ENCODE measurements around the gene SSTR4.

Gene SSTR4

GRCh38 chr20:23007886-23008655 lies 27.0 kb upstream of the SSTR4 start:
- Mint-ChIP-seq H3K27ac (no peak overlapping the region), H3K4me1 (ENCODE audit: low read depth) (peaks cover 9% of the 10 kb centered on the region), H3K27me3 (peaks cover 21% of the 10 kb centered on the region), H3K36me3 (ENCODE audit: low read depth) (no peaks in the 10 kb centered on the region), H3K4me3 (no peak overlapping the region), H3K9me3 (no peaks in the 10 kb centered on the region)
- intact Hi-C loops (cut with micrococcal nuclease), result no loop called here

DNA sequence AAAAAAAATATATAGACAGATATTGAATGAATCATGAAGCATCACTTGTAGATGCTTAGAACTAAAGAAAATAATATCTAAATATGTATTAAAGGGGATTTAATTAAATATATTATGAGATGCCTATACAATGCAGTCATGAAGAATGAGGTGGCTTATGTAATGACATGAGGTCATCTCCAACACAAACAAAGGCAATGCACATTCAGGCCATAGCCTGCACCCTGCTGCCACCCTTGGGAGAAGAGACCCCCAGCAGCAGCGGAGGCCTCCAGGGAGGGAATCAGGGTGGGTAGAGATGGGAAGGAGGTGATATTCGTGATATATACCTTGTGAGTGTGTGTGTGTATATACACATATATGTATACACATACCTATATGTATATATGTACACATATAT lies 26.4 kb upstream of the SSTR4 start:
- Mint-ChIP-seq H3K4me1 (ENCODE audit: low read depth) (peaks cover 9% of the 10 kb centered on the region), H3K4me3 (no peak overlapping the region), H3K27ac (no peak overlapping the region), H3K9me3 (no peaks in the 10 kb centered on the region), H3K36me3 (ENCODE audit: low read depth) (no peaks in the 10 kb centered on the region), H3K27me3 (peaks cover 24% of the 10 kb centered on the region)
- intact Hi-C loops (cut with micrococcal nuclease), result no loop called here

GRCh38 chr20:23009636-23010035 lies 25.5 kb upstream of the SSTR4 start:
- Mint-ChIP-seq H3K9me3 (no peaks in the 10 kb centered on the region), H3K27me3 (peaks cover 22% of the 10 kb centered on the region), H3K27ac (no peak overlapping the region), H3K36me3 (ENCODE audit: low read depth) (no peaks in the 10 kb centered on the region), H3K4me3 (no peak overlapping the region), H3K4me1 (ENCODE audit: low read depth) (peaks cover 9% of the 10 kb centered on the region)
- intact Hi-C loops (cut with micrococcal nuclease), result no loop called here

DNA sequence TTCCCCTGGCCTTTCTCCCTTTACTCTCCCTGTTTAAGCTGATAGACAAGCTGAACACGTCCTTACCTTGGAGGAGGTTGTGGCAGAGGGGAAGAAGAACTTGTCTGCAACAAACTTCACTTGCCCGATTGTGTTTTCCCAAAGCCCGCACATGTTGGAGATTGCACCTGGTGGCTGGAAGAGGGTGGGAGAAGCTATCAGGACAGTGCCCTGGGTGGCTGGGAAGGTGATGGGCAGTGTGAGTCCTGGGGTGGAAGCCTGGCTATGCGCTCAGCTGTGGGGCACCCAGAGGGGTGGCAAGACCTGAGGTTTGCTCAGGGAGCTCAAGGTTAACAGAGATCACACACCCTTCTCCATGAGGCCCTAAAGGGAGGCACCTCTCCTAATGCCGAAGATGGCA lies 25.0 kb upstream of the SSTR4 start:
- Mint-ChIP-seq H3K27ac (no peak overlapping the region), H3K27me3 (peaks cover 22% of the 10 kb centered on the region), H3K9me3 (no peaks in the 10 kb centered on the region), H3K4me3 (no peak overlapping the region), H3K4me1 (ENCODE audit: low read depth) (peaks cover 9% of the 10 kb centered on the region), H3K36me3 (ENCODE audit: low read depth) (no peaks in the 10 kb centered on the region)
- intact Hi-C loops (cut with micrococcal nuclease), result no loop called here

GRCh38 chr20:23011008-23011721 lies 23.9 kb upstream of the SSTR4 start:
- Mint-ChIP-seq H3K4me3 (no peak overlapping the region), H3K27me3 (peaks cover 22% of the 10 kb centered on the region), H3K9me3 (no peaks in the 10 kb centered on the region), H3K4me1 (ENCODE audit: low read depth) (peaks cover 9% of the 10 kb centered on the region), H3K27ac (no peak overlapping the region), H3K36me3 (ENCODE audit: low read depth) (no peaks in the 10 kb centered on the region)
- intact Hi-C loops (cut with micrococcal nuclease), result no loop called here

GRCh38 chr20:23013429-23013828 lies 21.7 kb upstream of the SSTR4 start:
- Mint-ChIP-seq H3K9me3 (no peaks in the 10 kb centered on the region), H3K27me3 (peaks cover 22% of the 10 kb centered on the region), H3K4me3 (no peak overlapping the region), H3K4me1 (ENCODE audit: low read depth) (peaks cover 9% of the 10 kb centered on the region), H3K36me3 (ENCODE audit: low read depth) (no peaks in the 10 kb centered on the region), H3K27ac (no peak overlapping the region)
- intact Hi-C loops (cut with micrococcal nuclease), result no loop called here

- peaks cover 7% of the 10 kb centered on the region for H3K4me1 Mint-ChIP-seq (ENCODE audit: low read depth)
- H3K27ac Mint-ChIP-seq, result no peak overlapping the region
- intact Hi-C loops (cut with micrococcal nuclease), result no loop called here
- H3K27me3 Mint-ChIP-seq, result peaks cover 24% of the 10 kb centered on the region
- H3K9me3 Mint-ChIP-seq, result no peaks in the 10 kb centered on the region
- H3K4me3 Mint-ChIP-seq, result no peak overlapping the region
- H3K36me3 Mint-ChIP-seq (ENCODE audit: low read depth), result no peaks in the 10 kb centered on the region
Measured at GRCh38 chr20:23017516-23017915, 17.6 kb upstream of the SSTR4 start.

GRCh38 chr20:23018432-23018831 lies 16.7 kb upstream of the SSTR4 start:
- peaks cover 12% of the 10 kb centered on the region for H3K4me1 Mint-ChIP-seq (ENCODE audit: low read depth)

GRCh38 chr20:23018941-23019340 lies 16.2 kb upstream of the SSTR4 start:
- no peak overlapping the region for H3K27ac Mint-ChIP-seq
- no peaks in the 10 kb centered on the region for H3K36me3 Mint-ChIP-seq (ENCODE audit: low read depth)
- intact Hi-C loops (cut with micrococcal nuclease), result no loop called here
- no peak overlapping the region for H3K4me3 Mint-ChIP-seq
- peaks cover 22% of the 10 kb centered on the region for H3K27me3 Mint-ChIP-seq
- peaks cover 17% of the 10 kb centered on the region for H3K4me1 Mint-ChIP-seq (ENCODE audit: low read depth)
- no peaks in the 10 kb centered on the region for H3K9me3 Mint-ChIP-seq

More at GRCh38 chr20:23018432-23018831, 16.7 kb upstream of the SSTR4 start:
- Mint-ChIP-seq H3K9me3 (no peaks in the 10 kb centered on the region), H3K4me3 (no peak overlapping the region), H3K27me3 (peaks cover 23% of the 10 kb centered on the region), H3K36me3 (ENCODE audit: low read depth) (no peaks in the 10 kb centered on the region), H3K27ac (no peak overlapping the region)
- intact Hi-C loops (cut with micrococcal nuclease), result no loop called here

DNA sequence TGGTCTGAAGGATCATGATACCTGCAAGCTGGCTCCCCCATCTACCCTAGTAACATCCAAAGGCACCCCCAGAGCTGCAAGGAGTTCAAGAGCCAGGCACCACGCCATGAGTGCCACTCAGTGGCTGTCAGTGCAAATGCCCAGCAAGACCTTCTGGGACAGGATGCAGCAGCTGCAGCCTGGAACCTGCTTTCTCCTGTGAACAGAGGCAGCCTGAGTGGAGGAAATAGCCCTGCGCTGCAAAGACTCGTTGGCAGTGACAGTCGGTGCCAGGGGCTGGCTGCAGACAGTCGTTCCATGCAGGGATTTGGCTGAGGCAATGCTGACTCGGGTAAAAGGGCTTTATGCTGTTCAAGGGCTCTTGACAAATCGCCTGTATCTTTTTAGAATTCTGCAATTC lies 15.7 kb upstream of the SSTR4 start:
- Mint-ChIP-seq H3K27ac (no peak overlapping the region), H3K4me3 (no peak overlapping the region), H3K27me3 (peaks cover 22% of the 10 kb centered on the region), H3K9me3 (no peaks in the 10 kb centered on the region), H3K36me3 (ENCODE audit: low read depth) (no peaks in the 10 kb centered on the region), H3K4me1 (ENCODE audit: low read depth) (peaks cover 22% of the 10 kb centered on the region)
- intact Hi-C loops (cut with micrococcal nuclease), result no loop called here

GRCh38 chr20:23020230-23021018 lies 14.7 kb upstream of the SSTR4 start:
- Mint-ChIP-seq H3K4me3 (no peak overlapping the region), H3K27ac (no peak overlapping the region), H3K4me1 (ENCODE audit: low read depth) (peaks cover 28% of the 10 kb centered on the region), H3K27me3 (peaks cover 22% of the 10 kb centered on the region), H3K9me3 (no peaks in the 10 kb centered on the region), H3K36me3 (ENCODE audit: low read depth) (no peaks in the 10 kb centered on the region)
- intact Hi-C loops (cut with micrococcal nuclease), result loop anchor here (10.0 kb wide), 1 partner anchor 106 kb away; no protein-coding TSS in a partner anchor

DNA sequence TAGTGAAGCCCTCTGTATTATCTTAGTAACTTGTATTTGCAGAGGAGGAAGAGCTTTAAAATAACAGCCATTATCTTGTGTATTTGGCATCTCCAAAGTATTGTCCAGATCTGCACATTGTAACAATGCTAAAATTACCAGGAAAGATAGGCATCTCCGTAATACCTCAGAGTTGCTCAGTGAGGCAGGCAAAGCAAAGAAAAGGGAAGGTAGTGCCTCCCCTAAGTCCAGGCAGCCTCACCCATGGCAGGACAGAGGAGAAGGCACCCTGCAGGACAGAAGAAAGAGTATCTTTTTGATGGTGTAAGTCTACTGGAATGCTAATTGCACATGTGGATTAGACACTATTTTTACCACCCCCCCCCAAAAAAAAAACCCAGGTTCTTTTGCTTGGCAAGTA lies 13.6 kb upstream of the SSTR4 start:
- H3K27me3 Mint-ChIP-seq, result peaks cover 24% of the 10 kb centered on the region
- no peaks in the 10 kb centered on the region for H3K36me3 Mint-ChIP-seq (ENCODE audit: low read depth)
- H3K27ac Mint-ChIP-seq, result no peak overlapping the region
- no peak overlapping the region for H3K4me3 Mint-ChIP-seq
- peaks cover 37% of the 10 kb centered on the region for H3K4me1 Mint-ChIP-seq (ENCODE audit: low read depth)
- H3K9me3 Mint-ChIP-seq, result no peaks in the 10 kb centered on the region
- intact Hi-C loops (cut with micrococcal nuclease), result loop anchor here (10.0 kb wide), 1 partner anchor 107 kb away; no protein-coding TSS in a partner anchor

DNA sequence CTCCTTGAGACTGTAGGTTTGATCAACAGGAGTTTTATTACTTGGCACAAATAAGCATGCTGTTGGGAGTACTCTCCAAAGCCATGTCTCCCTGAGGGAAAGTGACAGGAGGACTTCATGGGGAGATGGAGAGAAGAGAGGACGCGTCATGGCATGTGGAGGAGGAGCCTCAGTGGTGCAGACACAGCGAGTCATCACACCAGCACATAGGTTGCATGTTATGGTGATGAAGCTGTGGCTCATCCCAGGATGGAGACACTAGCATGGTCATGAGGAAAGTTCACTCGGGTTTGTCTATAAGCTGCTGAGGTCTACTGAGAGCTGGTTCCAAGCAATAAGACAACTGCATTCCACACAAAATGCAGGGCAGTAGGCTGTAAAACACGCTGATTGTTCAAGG lies 13.2 kb upstream of the SSTR4 start:
- Mint-ChIP-seq H3K27me3 (peaks cover 26% of the 10 kb centered on the region), H3K4me1 (ENCODE audit: low read depth) (peaks cover 40% of the 10 kb centered on the region), H3K36me3 (ENCODE audit: low read depth) (no peaks in the 10 kb centered on the region), H3K27ac (no peak overlapping the region), H3K9me3 (no peaks in the 10 kb centered on the region), H3K4me3 (no peak overlapping the region)
- intact Hi-C loops (cut with micrococcal nuclease), result loop anchor here (10.0 kb wide), 1 partner anchor 107 kb away; no protein-coding TSS in a partner anchor

GRCh38 chr20:23022849-23023248 lies 12.3 kb upstream of the SSTR4 start:
- Mint-ChIP-seq H3K4me3 (no peak overlapping the region), H3K27me3 (peaks cover 31% of the 10 kb centered on the region), H3K9me3 (no peaks in the 10 kb centered on the region), H3K27ac (no peak overlapping the region), H3K36me3 (ENCODE audit: low read depth) (no peaks in the 10 kb centered on the region), H3K4me1 (ENCODE audit: low read depth) (peaks cover 49% of the 10 kb centered on the region)
- intact Hi-C loops (cut with micrococcal nuclease), result loop anchor here (10.0 kb wide), 1 partner anchor 108 kb away; no protein-coding TSS in a partner anchor

Measured in dendritic cell treated with granulocyte-macrophage colony-stimulating factor and Interleukin-4, amounts not matched to agents 40 ng/mL and 50 ng/mL, for 4 days (primary cell).